ENCODE results near the gene FASN. TPM values are rescaled to one million over a fixed set of nuclear protein-coding genes. Genes with fewer than 3 reads are reported as not detected.
A peak's percentile ranks its signal among the peaks of the same experiment; 100 is the strongest.

The FASN gene
- total RNA-seq, 2 experiments from 2014 or later = 209 to 212 TPM

DNA sequence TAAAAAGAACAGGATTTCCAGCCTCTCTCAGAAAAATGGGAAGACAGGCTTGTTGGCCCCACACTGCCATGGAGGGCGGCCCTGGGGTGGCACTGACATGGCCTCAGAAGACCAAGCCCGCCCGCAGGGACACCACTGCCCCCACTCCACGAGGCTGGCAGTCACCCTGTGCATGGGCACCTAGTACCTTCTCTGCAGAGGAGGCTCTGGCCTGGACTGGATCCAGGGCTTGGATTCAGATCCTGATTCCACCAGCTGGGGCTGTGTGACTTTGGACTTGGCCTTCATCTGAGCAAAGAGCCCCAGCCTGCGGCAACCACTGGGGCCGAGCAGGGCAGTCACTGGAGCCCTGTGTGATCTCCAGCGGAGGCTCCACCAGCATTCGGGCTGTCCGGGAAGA lies 16.8 kb upstream of the FASN start:
- no peak overlapping the region for H3K4me3 Mint-ChIP-seq
- no peak overlapping the region for H3K27ac Mint-ChIP-seq
- DNase-seq = no peak
- H3K27me3 Mint-ChIP-seq = no peaks in the 10 kb centered on the region
- no peaks in the 10 kb centered on the region for H3K9me3 Mint-ChIP-seq
- intact Hi-C loops (cut with micrococcal nuclease) = no loop called here
- POLR2A ChIA-PET = no interaction called here
- peaks cover 10% of the 10 kb centered on the region for H3K4me1 Mint-ChIP-seq (ENCODE audit: low read depth)
- CTCF ChIA-PET = no interaction called here
- no peaks in the 10 kb centered on the region for H3K36me3 Mint-ChIP-seq

DNA sequence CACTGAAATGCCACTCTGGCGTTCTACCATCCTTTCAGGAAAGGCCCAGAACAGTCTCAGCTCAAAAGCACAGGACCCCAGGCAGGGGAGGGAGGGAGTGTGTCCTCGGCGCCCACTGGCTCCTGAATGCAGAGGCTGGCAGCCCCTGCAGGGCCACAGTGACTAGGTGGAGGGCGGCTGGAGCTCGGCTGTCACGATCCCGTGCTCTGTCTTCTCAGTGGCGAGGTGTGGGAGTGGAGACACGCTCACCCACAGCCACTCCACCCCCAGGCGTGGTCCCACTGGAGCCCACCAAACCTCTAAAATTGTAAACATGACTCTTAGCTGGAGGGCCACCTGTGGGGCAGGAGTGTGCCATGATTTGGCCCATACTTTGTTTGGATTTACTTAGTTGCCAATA lies 16.4 kb upstream of the FASN start:
- POLR2A ChIA-PET = no interaction called here
- H3K4me3 Mint-ChIP-seq = no peak overlapping the region

DNA sequence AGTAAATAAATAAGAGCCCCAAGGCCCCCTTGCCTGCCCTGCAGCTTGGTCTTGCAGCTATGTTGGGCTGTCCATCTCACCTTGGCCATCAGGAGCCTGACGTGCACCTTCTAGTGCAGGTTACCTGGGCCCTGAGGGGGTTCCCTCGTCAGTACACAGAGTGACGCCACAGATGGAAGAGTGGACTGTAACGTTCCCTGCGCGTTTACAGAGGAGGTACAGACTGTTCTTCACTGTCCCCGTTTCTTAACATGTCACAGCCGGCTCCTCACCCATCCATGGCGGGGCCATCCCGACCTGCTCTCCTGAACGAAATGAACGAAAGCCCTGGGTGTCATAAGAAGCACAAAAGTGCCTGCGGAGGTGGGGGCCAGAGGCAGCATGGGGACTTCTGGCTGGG lies 15.9 kb upstream of the FASN start:
- H3K4me3 Mint-ChIP-seq = no peak overlapping the region
- no peaks in the 10 kb centered on the region for H3K36me3 Mint-ChIP-seq
- no peaks in the 10 kb centered on the region for H3K9me3 Mint-ChIP-seq
- POLR2A ChIA-PET = no interaction called here
- no peaks in the 10 kb centered on the region for H3K27me3 Mint-ChIP-seq
- peaks cover 6% of the 10 kb centered on the region for H3K4me1 Mint-ChIP-seq (ENCODE audit: low read depth)
- no peak for DNase-seq
- CTCF ChIA-PET = no interaction called here
- H3K27ac Mint-ChIP-seq = no peak overlapping the region
- intact Hi-C loops (cut with micrococcal nuclease) = no loop called here

More for the DNA sequence above, 16.4 kb upstream of the FASN start:
- CTCF ChIA-PET = no interaction called here
- Mint-ChIP-seq H3K36me3 (no peaks in the 10 kb centered on the region), H3K4me1 (ENCODE audit: low read depth) (peaks cover 8% of the 10 kb centered on the region), H3K9me3 (no peaks in the 10 kb centered on the region), H3K27ac (no peak overlapping the region), H3K27me3 (no peaks in the 10 kb centered on the region)
- DNase-seq = no peak
- intact Hi-C loops (cut with micrococcal nuclease) = no loop called here

DNA sequence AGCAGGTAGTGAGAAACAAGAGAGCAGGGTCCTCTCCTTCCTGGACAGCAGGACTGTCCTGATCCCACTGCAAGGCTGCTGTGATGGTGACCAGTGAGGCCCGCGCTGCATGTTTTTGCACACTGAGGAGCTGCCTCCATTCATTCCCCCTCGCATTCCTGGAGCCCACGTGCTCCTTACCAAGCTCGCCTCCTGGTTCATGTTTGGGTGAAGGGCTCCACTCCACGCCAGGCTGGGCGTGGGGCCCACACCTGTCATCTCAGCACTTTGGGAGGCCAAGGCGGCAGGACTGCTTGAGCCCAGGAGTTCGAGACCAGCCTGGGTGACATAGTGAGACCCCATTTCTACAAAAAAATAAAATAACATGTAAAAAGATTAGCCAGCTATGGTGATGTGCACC lies 15.4 kb upstream of the FASN start:
- Mint-ChIP-seq H3K4me3 (no peak overlapping the region), H3K36me3 (no peaks in the 10 kb centered on the region), H3K27me3 (no peaks in the 10 kb centered on the region), H3K27ac (no peak overlapping the region), H3K9me3 (no peaks in the 10 kb centered on the region), H3K4me1 (ENCODE audit: low read depth) (peaks cover 9% of the 10 kb centered on the region)
- no peak for DNase-seq
- intact Hi-C loops (cut with micrococcal nuclease) = no loop called here
- ChIA-PET CTCF (no interaction called here), POLR2A (no interaction called here)

DNA sequence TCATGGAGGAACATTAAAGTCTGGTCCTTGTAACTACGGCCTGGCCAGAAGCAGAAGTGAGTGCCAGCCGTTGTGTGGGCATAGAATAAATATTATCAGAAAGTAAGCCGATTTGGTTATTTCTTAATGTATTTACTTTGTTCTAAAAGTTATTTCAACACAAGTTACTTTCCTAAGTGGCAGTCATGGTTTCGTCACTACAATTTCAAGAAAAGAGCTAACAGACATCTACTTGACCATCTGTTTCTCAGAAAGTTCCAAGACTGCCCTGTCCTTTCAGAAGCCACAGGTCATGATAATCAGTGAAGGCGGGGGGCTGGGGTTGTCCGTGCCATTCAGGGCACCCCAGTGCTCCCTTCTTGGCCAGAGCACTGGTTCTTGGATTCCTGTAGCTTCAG lies 14.9 kb upstream of the FASN start:
- no peaks in the 10 kb centered on the region for H3K9me3 Mint-ChIP-seq
- H3K4me3 Mint-ChIP-seq = no peak overlapping the region
- peaks cover 9% of the 10 kb centered on the region for H3K4me1 Mint-ChIP-seq (ENCODE audit: low read depth)
- intact Hi-C loops (cut with micrococcal nuclease) = no loop called here
- H3K27ac Mint-ChIP-seq = no peak overlapping the region
- ChIA-PET CTCF (no interaction called here), POLR2A (no interaction called here)
- no peaks in the 10 kb centered on the region for H3K27me3 Mint-ChIP-seq
- DNase-seq = no peak
- no peaks in the 10 kb centered on the region for H3K36me3 Mint-ChIP-seq

DNA sequence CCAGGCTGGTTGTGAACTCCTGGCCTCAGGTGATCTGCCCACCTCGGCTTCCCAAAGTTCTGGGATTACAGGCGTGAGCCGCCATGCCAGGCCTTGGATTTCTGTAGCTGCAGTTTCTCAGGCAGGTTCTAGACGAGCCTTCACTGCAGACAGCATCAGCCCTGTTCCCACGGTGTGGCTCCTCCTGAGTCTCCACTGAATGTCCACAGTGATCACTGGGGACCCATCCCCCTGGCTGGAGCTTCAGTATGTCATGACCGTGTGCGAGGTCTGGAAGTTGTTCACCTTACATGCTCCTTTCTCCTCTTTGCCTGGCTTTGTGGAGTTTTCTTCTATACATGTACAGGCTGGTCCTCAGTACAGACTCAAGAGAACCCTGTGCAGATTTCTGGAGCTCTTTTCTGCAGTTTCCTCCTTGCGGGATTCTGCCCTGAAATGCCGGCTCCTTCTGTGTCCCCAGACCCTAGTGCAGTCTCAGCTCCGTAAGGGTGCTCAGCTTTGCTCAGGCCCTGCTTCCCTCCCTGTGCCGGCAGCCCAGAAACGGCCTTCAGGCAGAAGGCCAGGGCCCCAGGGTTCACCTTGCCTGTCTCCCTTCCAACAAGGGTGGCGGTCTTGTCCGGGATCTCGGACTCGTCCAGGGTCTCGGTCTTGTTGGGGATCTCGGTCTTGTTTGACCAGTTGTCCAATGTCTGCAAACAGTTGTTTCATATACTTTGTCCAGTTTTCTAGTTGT lies 14.3 kb upstream of the FASN start:
- Mint-ChIP-seq H3K27me3 (no peaks in the 10 kb centered on the region), H3K9me3 (no peaks in the 10 kb centered on the region), H3K27ac (no peak overlapping the region), H3K36me3 (no peaks in the 10 kb centered on the region), H3K4me1 (ENCODE audit: low read depth) (peaks cover 11% of the 10 kb centered on the region), H3K4me3 (no peak overlapping the region)
- ChIA-PET POLR2A (no interaction called here), CTCF (no interaction called here)
- intact Hi-C loops (cut with micrococcal nuclease) = no loop called here
- no peak for DNase-seq

DNA sequence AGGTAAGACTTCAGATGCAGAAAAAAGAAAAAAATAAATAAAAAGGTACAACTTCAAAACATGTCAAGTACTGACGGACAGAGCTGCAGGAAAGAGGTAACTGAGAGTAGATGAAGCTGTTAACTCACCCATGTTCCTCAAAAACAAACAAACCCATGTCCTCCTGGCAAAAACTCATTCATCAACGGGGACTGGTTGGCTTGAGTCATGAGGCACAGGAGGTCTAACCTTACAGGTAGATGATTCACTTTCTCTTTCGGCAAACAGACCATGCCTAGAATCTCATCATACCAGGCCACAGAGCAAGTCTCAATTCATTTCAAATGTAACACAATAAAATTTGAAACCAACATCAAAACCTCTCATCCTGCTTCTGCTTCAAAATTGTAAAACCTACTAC lies 12.3 kb upstream of the FASN start:
- peaks cover 24% of the 10 kb centered on the region for H3K4me1 Mint-ChIP-seq (ENCODE audit: low read depth)
- CTCF ChIA-PET = interaction anchor here (0.6 kb wide), 1 partner anchor 75 kb away, joined by 3 read pairs; no protein-coding TSS in a partner anchor
- H3K9me3 Mint-ChIP-seq = no peaks in the 10 kb centered on the region
- H3K27me3 Mint-ChIP-seq = no peaks in the 10 kb centered on the region
- H3K27ac Mint-ChIP-seq = peak overlapping the region; percentile 52
- peak; percentile 58 for DNase-seq
- no peaks in the 10 kb centered on the region for H3K36me3 Mint-ChIP-seq
- POLR2A ChIA-PET = interaction anchor here (1.3 kb wide), 1 partner anchor 73 kb away, joined by 3 read pairs; the partner anchor contains the start of gene DCXR
- no peak overlapping the region for H3K4me3 Mint-ChIP-seq
- intact Hi-C loops (cut with micrococcal nuclease) = loop anchor here (1.0 kb wide), 1 partner anchor 12 kb away; the partner anchor contains the start of gene FASN

DNA sequence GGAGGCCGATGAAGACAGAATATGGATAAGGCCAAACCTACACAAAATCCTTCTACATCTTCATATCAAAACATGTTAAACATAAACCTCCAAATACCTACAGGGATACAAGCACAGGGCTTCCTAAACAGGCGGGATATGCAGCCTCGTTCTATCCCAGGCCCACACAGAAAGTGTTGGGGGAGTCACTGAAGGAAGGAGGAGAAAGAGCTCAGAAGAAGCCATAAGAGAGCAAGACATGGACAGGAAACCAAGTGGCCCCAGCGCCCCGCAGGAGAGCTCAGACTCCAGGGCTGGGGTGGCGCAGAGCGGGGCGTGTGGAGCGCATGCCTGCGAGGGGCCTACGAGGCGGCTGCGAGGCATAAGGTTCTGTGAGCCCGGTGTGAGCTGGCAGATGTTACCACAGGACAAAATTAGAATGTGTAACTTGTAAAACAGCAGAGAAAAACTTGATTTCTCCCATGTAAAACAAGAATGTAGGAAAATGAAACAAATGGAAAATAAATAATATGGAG lies 11.0 kb upstream of the FASN start:
- peaks cover 29% of the 10 kb centered on the region for H3K4me1 Mint-ChIP-seq (ENCODE audit: low read depth)
- H3K36me3 Mint-ChIP-seq = peaks cover 1% of the 10 kb centered on the region
- POLR2A ChIA-PET = interaction anchor here (0.8 kb wide), 1 partner anchor 13 kb away, joined by 3 read pairs; no protein-coding TSS in a partner anchor
- CTCF ChIA-PET = interaction anchor here (0.7 kb wide), 1 partner anchor 186 kb away, joined by 3 read pairs; no protein-coding TSS in a partner anchor
- no peak for DNase-seq
- H3K27ac Mint-ChIP-seq = no peak overlapping the region
- intact Hi-C loops (cut with micrococcal nuclease) = no loop called here
- H3K27me3 Mint-ChIP-seq = no peaks in the 10 kb centered on the region
- no peak overlapping the region for H3K4me3 Mint-ChIP-seq
- no peaks in the 10 kb centered on the region for H3K9me3 Mint-ChIP-seq

DNA sequence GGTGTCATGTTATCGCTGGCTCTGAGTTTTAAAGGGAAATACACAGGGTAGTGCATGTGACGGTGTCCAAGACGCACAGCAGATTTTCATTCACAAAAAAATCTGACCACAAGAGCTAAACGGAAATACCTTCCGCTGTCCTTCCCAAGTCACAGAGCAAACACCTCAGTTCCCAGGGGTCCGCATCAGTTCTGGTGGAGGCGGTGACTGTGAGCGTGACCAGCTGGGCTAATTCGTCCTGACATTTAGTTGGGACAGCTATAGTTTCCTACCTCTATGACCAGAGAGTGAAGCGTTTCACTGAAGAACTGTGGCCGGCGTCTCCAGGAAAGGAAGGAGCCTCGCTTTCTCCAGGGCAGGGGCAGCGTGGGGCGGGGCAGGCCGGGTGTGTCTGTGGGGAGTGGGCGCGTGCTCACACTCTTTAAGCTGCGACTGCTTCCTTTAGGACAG lies 10.5 kb upstream of the FASN start:
- no peak overlapping the region for H3K4me3 Mint-ChIP-seq
- CTCF ChIA-PET = interaction anchor here (0.7 kb wide), 1 partner anchor 185 kb away, joined by 3 read pairs; no protein-coding TSS in a partner anchor
- H3K9me3 Mint-ChIP-seq = no peaks in the 10 kb centered on the region
- POLR2A ChIA-PET = interaction anchor here (0.8 kb wide), 1 partner anchor 13 kb away, joined by 3 read pairs; no protein-coding TSS in a partner anchor
- no peak overlapping the region for H3K27ac Mint-ChIP-seq
- peaks cover 29% of the 10 kb centered on the region for H3K4me1 Mint-ChIP-seq (ENCODE audit: low read depth)
- no peak for DNase-seq
- H3K36me3 Mint-ChIP-seq = peaks cover 1% of the 10 kb centered on the region
- no peaks in the 10 kb centered on the region for H3K27me3 Mint-ChIP-seq
- intact Hi-C loops (cut with micrococcal nuclease) = no loop called here

DNA sequence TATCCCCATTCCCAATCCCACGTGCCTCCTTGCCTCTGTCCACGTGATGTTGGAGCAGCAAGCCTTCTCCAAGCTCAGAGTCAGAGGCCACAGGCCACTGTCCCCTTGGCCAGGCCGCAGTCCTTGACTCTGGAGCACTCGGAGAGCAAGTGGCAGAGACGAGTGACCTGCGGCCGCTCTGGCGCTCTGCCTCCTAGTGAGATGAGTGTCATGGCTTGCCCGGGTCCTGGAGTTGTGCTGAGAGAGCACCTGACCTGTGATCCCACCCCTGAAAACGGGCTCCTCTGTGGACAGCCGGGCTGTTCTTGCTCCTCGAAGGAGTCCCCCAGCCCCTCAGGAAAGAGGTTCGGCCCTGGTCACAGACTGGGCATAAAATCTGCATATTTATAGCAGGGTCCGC lies 10.0 kb upstream of the FASN start:
- no peaks in the 10 kb centered on the region for H3K27me3 Mint-ChIP-seq
- peak overlapping the region; percentile 28 for H3K27ac Mint-ChIP-seq
- H3K9me3 Mint-ChIP-seq = no peaks in the 10 kb centered on the region
- CTCF ChIA-PET = no interaction called here
- H3K36me3 Mint-ChIP-seq = peaks cover 1% of the 10 kb centered on the region
- POLR2A ChIA-PET = no interaction called here
- intact Hi-C loops (cut with micrococcal nuclease) = no loop called here
- H3K4me3 Mint-ChIP-seq = no peak overlapping the region
- H3K4me1 Mint-ChIP-seq (ENCODE audit: low read depth) = peaks cover 29% of the 10 kb centered on the region
- DNase-seq = no peak

DNA sequence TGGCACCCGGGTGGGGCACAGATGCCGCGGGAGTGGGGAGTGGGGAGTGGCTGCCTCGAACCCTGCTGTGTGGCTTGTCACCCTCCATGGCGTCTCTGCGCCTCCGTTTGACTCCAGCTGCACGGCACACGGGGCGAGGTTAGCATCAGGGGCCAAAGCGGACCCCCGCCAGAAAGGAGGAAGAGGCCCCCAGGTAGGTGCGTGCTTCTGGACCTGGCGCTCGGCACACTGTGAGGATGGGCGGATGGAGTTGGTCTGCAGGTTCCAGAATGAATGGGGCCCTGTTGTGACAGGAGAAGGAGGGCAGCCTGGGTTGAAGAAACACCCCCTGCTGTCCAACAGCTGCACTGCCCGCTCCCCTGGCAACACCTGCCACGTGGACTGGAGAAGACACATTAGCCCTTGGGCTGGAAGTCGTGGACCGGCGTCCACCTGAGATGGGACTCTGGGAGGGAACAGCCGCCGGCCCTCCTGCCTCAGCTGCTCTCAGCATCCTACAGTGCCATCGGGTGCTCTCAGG lies 9.4 kb upstream of the FASN start:
- Mint-ChIP-seq H3K27ac (peak overlapping the region; percentile 96), H3K36me3 (peaks cover 1% of the 10 kb centered on the region), H3K9me3 (no peaks in the 10 kb centered on the region), H3K4me1 (ENCODE audit: low read depth) (peaks cover 29% of the 10 kb centered on the region), H3K4me3 (no peak overlapping the region), H3K27me3 (no peaks in the 10 kb centered on the region)
- intact Hi-C loops (cut with micrococcal nuclease) = no loop called here
- peak; percentile 37 for DNase-seq
- ChIA-PET POLR2A (interaction anchor here (0.5 to 1.6 kb wide), 4 partner anchors 9 to 94 kb away, joined by 3 to 8 read pairs (median 4); partner anchors contain the start of genes CENPX, FASN and LRRC45), CTCF (interaction anchor here (1.5 kb wide), 2 partner anchors 45 to 47 kb away, joined by 7 to 11 read pairs; no protein-coding TSS in a partner anchor)

DNA sequence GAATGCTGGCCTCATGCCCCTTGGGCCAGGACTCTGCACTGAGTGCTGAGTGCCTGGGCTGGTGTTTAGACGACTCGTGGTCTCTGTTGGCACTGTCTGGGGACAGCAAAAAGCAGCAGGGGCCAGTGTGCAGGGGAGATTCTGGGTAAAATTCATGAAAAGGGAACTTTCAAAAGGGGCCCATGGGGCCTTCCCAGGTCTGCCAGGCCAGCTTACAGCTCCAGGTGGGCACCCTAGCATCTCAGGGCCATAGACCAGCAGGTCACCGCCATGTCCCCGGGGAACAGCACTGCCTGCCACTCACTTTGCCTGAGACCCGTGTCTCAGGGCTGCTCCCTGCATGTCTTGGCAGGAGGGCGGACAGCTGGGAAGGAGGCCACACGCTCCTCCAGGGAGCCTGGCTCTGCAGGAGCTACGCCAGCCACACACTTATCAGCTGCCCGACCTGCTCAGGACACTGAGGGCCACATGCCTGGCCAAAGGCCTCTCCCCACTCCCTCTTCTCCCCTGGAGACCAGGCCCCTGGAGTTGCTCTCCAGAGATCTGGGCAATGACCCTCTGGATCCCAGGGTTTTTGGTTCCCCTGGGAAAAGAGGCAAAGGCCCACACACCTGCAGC lies 8.8 kb upstream of the FASN start:
- Mint-ChIP-seq H3K36me3 (peaks cover 1% of the 10 kb centered on the region), H3K4me1 (ENCODE audit: low read depth) (peaks cover 29% of the 10 kb centered on the region), H3K9me3 (no peaks in the 10 kb centered on the region), H3K4me3 (peak overlapping the region; percentile 89), H3K27me3 (no peaks in the 10 kb centered on the region), H3K27ac (peak overlapping the region; percentile 96)
- ChIA-PET POLR2A (interaction anchor here (0.5 to 1.6 kb wide), 8 partner anchors 8 to 170 kb away, joined by 3 to 8 read pairs (median 4); partner anchors contain the start of genes CENPX, FASN, LRRC45 and PYCR1), CTCF (interaction anchor here (0.8 to 2.6 kb wide), 11 partner anchors 8 to 178 kb away, joined by 3 to 14 read pairs (median 6); partner anchors contain the start of genes DCXR and FASN)
- DNase-seq = no peak
- intact Hi-C loops (cut with micrococcal nuclease) = loop anchor here (1.0 kb wide), 1 partner anchor 8 kb away; the partner anchor contains the start of gene FASN

Measured in activated CD4-positive, alpha-beta memory T cell treated with anti-CD3 and anti-CD28 coated beads for 36 hours (primary cell).